Osteoblast (primary cell): ENCODE measurements around the gene OAF. TPM values are rescaled to one million over a fixed set of nuclear protein-coding genes. Genes with fewer than 3 reads are reported as not detected.

Experiments used
- DNase-seq: peaks from one replicate; pipeline ENCODE4 v3.0.0; 2011; ENCODE audit warnings: low spot score, mixed read lengths; ENCODE audit not compliant: insufficient read length; ENCODE audit errors: missing footprints
- H2AFZ ChIP-seq: 2 replicates; pipeline ENCODE4 v1.6.0; 2011; ENCODE audit warnings: mild to moderate bottlenecking, low read length
- H3K27ac ChIP-seq: 2 replicates; pipeline ENCODE4 v1.5.1; 2011; ENCODE audit warnings: mild to moderate bottlenecking, low read depth, low read length, moderate library complexity
- H3K27me3 ChIP-seq: 2 replicates; pipeline ENCODE4 v1.6.0; 2012; ENCODE audit warnings: mild to moderate bottlenecking, control low read depth, inconsistent platforms, low read length, moderate library complexity; ENCODE audit not compliant: insufficient read depth
- H3K36me3 ChIP-seq: 2 replicates; pipeline ENCODE4 v1.5.1; 2011; ENCODE audit warnings: mild to moderate bottlenecking, low read length, control low read depth, moderate library complexity; ENCODE audit not compliant: insufficient read depth
- H3K4me1 ChIP-seq: 2 replicates; pipeline ENCODE4 v1.5.1; 2011; ENCODE audit warnings: mild to moderate bottlenecking, low read length, control low read depth, moderate library complexity; ENCODE audit not compliant: insufficient read depth
- H3K4me2 ChIP-seq: 2 replicates; pipeline ENCODE4 v1.6.0; 2011; ENCODE audit warnings: mild to moderate bottlenecking, low read length; ENCODE audit not compliant: insufficient read depth
- H3K4me3 ChIP-seq: fragments of 200-600 bp; sonication (generic); 3 replicates; pipeline ENCODE4 v1.5.1; 2012; ENCODE audit warnings: mild to moderate bottlenecking, low read length, inconsistent platforms; ENCODE audit not compliant: insufficient read depth
- H3K79me2 ChIP-seq: 2 replicates; pipeline ENCODE4 v1.6.0; 2012; ENCODE audit warnings: mild to moderate bottlenecking, low read length, control low read depth, inconsistent platforms; ENCODE audit not compliant: insufficient read depth
- H3K9me3 ChIP-seq: 2 replicates; pipeline ENCODE4 v1.5.1; 2011; ENCODE audit warnings: low read depth, low read length, control low read depth
- H4K20me1 ChIP-seq: 2 replicates; pipeline ENCODE4 v1.6.0; 2012; ENCODE audit warnings: mild to moderate bottlenecking, low read length, control low read depth; ENCODE audit not compliant: insufficient read depth
- CTCF ChIP-seq: IDR thresholded peaks from 2 replicates; pipeline ENCODE4 v1.5.1; 2011; ENCODE audit warnings: mild to moderate bottlenecking, low read depth, low read length, moderate library complexity; ENCODE audit errors: extremely low read depth
- total RNA-seq: library from RNA; depleted of rRNA; stranded (reverse); fragments of >200 nt; gene quantifications from 2 replicates; pipeline ENCODE4 v1.2.3, GENCODE V29; 2012

Gene OAF
- total RNA-seq, 1 donor, result 7.2 TPM

- H3K79me2 ChIP-seq, result no peaks in the 10 kb centered on the region
- H2AFZ ChIP-seq, result no peak overlapping the region
- no peaks in the 10 kb centered on the region for H4K20me1 ChIP-seq
- H3K4me3 ChIP-seq, result no peak overlapping the region
- no peaks in the 10 kb centered on the region for H3K9me3 ChIP-seq
- peak; percentile 31 for DNase-seq
- no peak for TF ChIP-seq CTCF
- H3K27me3 ChIP-seq, result peaks cover 48% of the 10 kb centered on the region
- H3K36me3 ChIP-seq, result no peaks in the 10 kb centered on the region
- no peaks in the 10 kb centered on the region for H3K4me1 ChIP-seq
- no peak overlapping the region for H3K4me2 ChIP-seq
- H3K27ac ChIP-seq, result no peak overlapping the region
Measured at GRCh38 chr11:120192831-120193625, 17.8 kb upstream of the OAF start.

- H3K27me3 ChIP-seq, result peaks cover 48% of the 10 kb centered on the region
- H3K4me2 ChIP-seq, result no peak overlapping the region
- no peaks in the 10 kb centered on the region for H3K4me1 ChIP-seq
- no peaks in the 10 kb centered on the region for H3K79me2 ChIP-seq
- no peak overlapping the region for H2AFZ ChIP-seq
- TF ChIP-seq CTCF, result no peak
- H3K36me3 ChIP-seq, result no peaks in the 10 kb centered on the region
- H4K20me1 ChIP-seq, result no peaks in the 10 kb centered on the region
- H3K4me3 ChIP-seq, result no peak overlapping the region
- no peak for DNase-seq
- H3K27ac ChIP-seq, result no peak overlapping the region
- no peaks in the 10 kb centered on the region for H3K9me3 ChIP-seq
Measured at GRCh38 chr11:120194166-120194565, 16.7 kb upstream of the OAF start.

GRCh38 chr11:120195601-120196320, 15.1 kb upstream of the OAF start:
- H3K4me1 ChIP-seq, result no peaks in the 10 kb centered on the region
- H3K27ac ChIP-seq, result no peak overlapping the region
- no peak overlapping the region for H2AFZ ChIP-seq
- DNase-seq, result peak; percentile 79
- no peaks in the 10 kb centered on the region for H3K79me2 ChIP-seq
- no peak for TF ChIP-seq CTCF
- no peaks in the 10 kb centered on the region for H3K9me3 ChIP-seq
- H3K27me3 ChIP-seq, result peaks cover 36% of the 10 kb centered on the region
- no peak overlapping the region for H3K4me2 ChIP-seq
- H3K36me3 ChIP-seq, result no peaks in the 10 kb centered on the region
- H4K20me1 ChIP-seq, result no peaks in the 10 kb centered on the region
- H3K4me3 ChIP-seq, result no peak overlapping the region

- Histone ChIP-seq H3K4me2 (no peak overlapping the region), H4K20me1 (no peaks in the 10 kb centered on the region), H3K79me2 (no peaks in the 10 kb centered on the region), H3K4me1 (no peaks in the 10 kb centered on the region), H3K4me3 (no peak overlapping the region), H3K27ac (no peak overlapping the region), H3K9me3 (no peaks in the 10 kb centered on the region), H3K27me3 (peaks cover 27% of the 10 kb centered on the region), H2AFZ (no peak overlapping the region), H3K36me3 (no peaks in the 10 kb centered on the region)
- DNase-seq, result peak; percentile 77
- TF ChIP-seq CTCF, result no peak
Measured at GRCh38 chr11:120196826-120197225, 14.0 kb upstream of the OAF start.
